Measurements from ENCODE around the gene GALNT14.

GRCh38 chr2:30871980-30872789, 266.1 kb downstream of the GALNT14 start:
- no peak for TF ChIP-seq ZFP30 (CRISPR knock-in tag; IDR thresholded peaks at IDR 0.05)
- TF ChIP-seq, protein P1, sequence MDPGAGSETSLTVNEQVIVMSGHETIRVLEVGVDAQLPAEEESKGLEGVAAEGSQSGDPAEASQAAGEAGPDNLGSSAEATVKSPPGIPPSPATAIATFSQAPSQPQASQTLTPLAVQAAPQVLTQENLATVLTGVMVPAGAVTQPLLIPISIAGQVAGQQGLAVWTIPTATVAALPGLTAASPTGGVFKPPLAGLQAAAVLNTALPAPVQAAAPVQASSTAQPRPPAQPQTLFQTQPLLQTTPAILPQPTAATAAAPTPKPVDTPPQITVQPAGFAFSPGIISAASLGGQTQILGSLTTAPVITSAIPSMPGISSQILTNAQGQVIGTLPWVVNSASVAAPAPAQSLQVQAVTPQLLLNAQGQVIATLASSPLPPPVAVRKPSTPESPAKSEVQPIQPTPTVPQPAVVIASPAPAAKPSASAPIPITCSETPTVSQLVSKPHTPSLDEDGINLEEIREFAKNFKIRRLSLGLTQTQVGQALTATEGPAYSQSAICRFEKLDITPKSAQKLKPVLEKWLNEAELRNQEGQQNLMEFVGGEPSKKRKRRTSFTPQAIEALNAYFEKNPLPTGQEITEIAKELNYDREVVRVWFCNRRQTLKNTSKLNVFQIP (CRISPR knock-in tag; IDR thresholded peaks at IDR 0.05; ENCODE audit: borderline replicate concordance, low read depth), result no peak
